HepG2 (cell line): ENCODE results near the gene ZNF584. TPM values are rescaled to one million over a fixed set of nuclear protein-coding genes. Genes with fewer than 3 reads are reported as not detected.

Experiments used
- BRF2 ChIP-seq: sonication (generic); formaldehyde crosslinking; IDR thresholded peaks from 2 replicates; pipeline ENCODE4 v1.8.1; 2022; ENCODE audit warnings: mild to moderate bottlenecking, missing genetic modification reagents
- ELF1 ChIP-seq: sonication (generic); formaldehyde crosslinking; IDR thresholded peaks from 2 replicates; pipeline ENCODE4 v1.4.0; 2020; ENCODE audit warnings: missing genetic modification reagents
- FOXM1 ChIP-seq: sonication (generic); formaldehyde crosslinking; IDR thresholded peaks from 2 replicates; pipeline ENCODE4 v1.5.0; 2020; ENCODE audit warnings: missing genetic modification reagents
- FUBP1 ChIP-seq: sonication (generic); formaldehyde crosslinking; IDR thresholded peaks from 2 replicates; pipeline ENCODE4 v1.5.1; 2020; ENCODE audit warnings: missing genetic modification reagents, mild to moderate bottlenecking, borderline replicate concordance
- GFI1 ChIP-seq: sonication (generic); formaldehyde crosslinking; IDR thresholded peaks from 2 replicates; pipeline ENCODE4 v1.5.0; 2020; ENCODE audit warnings: missing genetic modification reagents, mild to moderate bottlenecking, borderline replicate concordance
- GTF2F1 ChIP-seq: fragments of 150-350 bp; IDR thresholded peaks from 2 replicates; pipeline ENCODE4 v1.6.1; 2014; ENCODE audit warnings: low read length
- HMG20A ChIP-seq: IDR thresholded peaks from 2 replicates; pipeline ENCODE4 v1.6.1; 2016; ENCODE audit warnings: borderline replicate concordance
- IKZF1 ChIP-seq: fragments of 450-650 bp; IDR thresholded peaks from 2 replicates; pipeline ENCODE4 v1.7.1; 2016
- JUND ChIP-seq: sonication (generic); formaldehyde crosslinking; IDR thresholded peaks from 2 replicates; pipeline ENCODE4 v1.8.0; 2022; ENCODE audit warnings: mild to moderate bottlenecking, missing genetic modification reagents
- MEIS2 ChIP-seq: sonication (generic); formaldehyde crosslinking; IDR thresholded peaks from 2 replicates; pipeline ENCODE4 v1.9.0; 2021; ENCODE audit warnings: mild to moderate bottlenecking, missing genetic modification reagents
- MIXL1 ChIP-seq: IDR thresholded peaks from 2 replicates; pipeline ENCODE4 v1.6.1; 2016
- PITX1 ChIP-seq: sonication (generic); formaldehyde crosslinking; IDR thresholded peaks from 2 replicates; pipeline ENCODE4 v1.5.1; 2020; ENCODE audit warnings: mild to moderate bottlenecking, missing genetic modification reagents
- SNAPC2 ChIP-seq: sonication (generic); formaldehyde crosslinking; IDR thresholded peaks from 2 replicates; pipeline ENCODE4 v1.8.1; 2022; ENCODE audit warnings: mild to moderate bottlenecking, missing genetic modification reagents
- STAG1 ChIP-seq: sonication (generic); formaldehyde crosslinking; IDR thresholded peaks from 2 replicates; pipeline ENCODE4 v1.4.0; 2020; ENCODE audit warnings: missing genetic modification reagents
- TRIM24 ChIP-seq: sonication (generic); formaldehyde crosslinking; IDR thresholded peaks from 2 replicates; pipeline ENCODE4 v1.8.0; 2022; ENCODE audit warnings: mild to moderate bottlenecking, missing genetic modification reagents
- ZNF136 ChIP-seq: sonication (generic); formaldehyde crosslinking; IDR thresholded peaks from 2 replicates; pipeline ENCODE4 v1.8.1; 2022; ENCODE audit warnings: low read depth, mild to moderate bottlenecking, moderate library complexity, missing genetic modification reagents
- ZNF549 ChIP-seq: sonication (generic); formaldehyde crosslinking; IDR thresholded peaks from 2 replicates; pipeline ENCODE4 v1.5.0; 2020; ENCODE audit warnings: missing genetic modification reagents
- ZNF672 ChIP-seq: sonication (generic); formaldehyde crosslinking; IDR thresholded peaks from 2 replicates; pipeline ENCODE4 v1.8.1; 2022; ENCODE audit warnings: missing genetic modification reagents
- ZNF678 ChIP-seq: sonication (generic); formaldehyde crosslinking; IDR thresholded peaks from 2 replicates; pipeline ENCODE4 v1.4.0; 2020; ENCODE audit warnings: mild to moderate bottlenecking, missing genetic modification reagents
- ZNF816 ChIP-seq: sonication (generic); formaldehyde crosslinking; IDR thresholded peaks from 2 replicates; pipeline ENCODE4 v1.8.0; 2022; ENCODE audit warnings: missing genetic modification reagents, mild to moderate bottlenecking, borderline replicate concordance
- polyA plus RNA-seq, 8 experiments: library from polyadenylated mRNA; depleted of rRNA in 3 of 8; stranded (reverse) in 7 of 8; unstranded in 1 of 8; fragments of >200 nt; fragmentation: Illumina TruSeq in 4 of 8; extraction: Trizol in 4 of 8; gene quantifications; 2 replicates each; pipeline versions ENCODE4 v1.2.1 to v1.2.3, GENCODE V29; 2011 to 2016; ENCODE audit warnings: low read depth in 4 of 8, missing spikeins in 1 of 8, mixed read lengths in 1 of 8; ENCODE audit not compliant: insufficient read depth in 1 of 8
- total RNA-seq, 5 experiments: library from RNA; depleted of rRNA; stranded (reverse); fragments of >200 nt; fragmentation: Illumina TruSeq; extraction: Trizol; gene quantifications; 2 replicates each; pipeline ENCODE4 v1.2.3, GENCODE V29; 2016; ENCODE audit warnings: low read depth in 1 of 5
- TF ChIP-seq, protein P1 (sequence below): IDR thresholded peaks from 2 replicates; pipeline ENCODE4 v1.6.1; 2016; ENCODE audit warnings: missing compliant biosample characterization, missing genetic modification reagents, borderline replicate concordance
- TF ChIP-seq, protein P2 (sequence below): conservative IDR thresholded peaks from 2 replicates; pipeline ENCODE4 v1.6.1; 2018; ENCODE audit warnings: missing genetic modification reagents
- TF ChIP-seq, protein P3 (sequence below): sonication (generic); formaldehyde crosslinking; IDR thresholded peaks from 2 replicates; pipeline ENCODE4 v1.4.0; 2020; ENCODE audit warnings: missing genetic modification reagents

ZNF584 gene
- total and polyA plus RNA-seq, 2 of the 13 experiments (the other 11 are each of a cell fraction or from before 2014, with no cell fraction given): 2.4 to 7.0 TPM

DNA sequence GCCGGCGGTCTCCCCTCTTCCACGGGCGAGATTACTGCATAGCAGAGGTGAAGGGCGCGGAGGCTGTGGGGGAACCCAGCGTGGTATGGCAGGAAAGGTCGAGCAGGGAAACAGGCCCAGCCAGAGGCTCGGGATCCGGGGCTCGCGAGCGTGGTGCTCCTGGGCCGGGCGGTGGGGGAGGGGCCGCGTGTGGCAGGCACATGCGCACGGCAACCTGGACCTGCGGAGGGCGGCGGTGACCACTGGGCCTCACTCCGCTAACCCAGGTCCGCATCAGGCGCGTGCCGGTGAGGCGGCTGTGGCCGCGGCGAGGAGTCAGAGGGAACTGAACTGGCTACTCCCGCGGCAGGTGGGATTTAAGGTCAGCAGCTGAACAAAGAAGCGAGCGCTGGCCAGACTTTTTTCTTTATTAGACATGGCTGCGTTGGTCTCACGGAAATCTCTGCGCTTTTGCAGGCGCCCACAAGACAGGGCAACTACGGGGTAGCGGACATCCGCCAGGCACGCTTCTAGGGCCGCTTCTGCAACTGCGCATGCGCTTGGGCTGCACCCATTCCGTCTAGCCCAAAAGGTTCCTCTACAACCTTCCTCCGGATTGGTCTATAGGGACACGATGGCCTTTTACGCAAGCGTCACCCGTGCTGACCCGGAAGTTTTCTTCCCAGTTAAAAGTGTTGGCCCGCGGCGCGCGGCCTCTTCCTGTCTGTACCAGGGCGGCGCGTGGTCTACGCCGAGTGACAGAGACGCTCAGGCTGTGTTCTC is 21.7 kb upstream of the ZNF584 start, which contains the start of gene RPS5 (continued):
- TF ChIP-seq SNAPC2 (CRISPR knock-in tag) (no peak), PITX1 (CRISPR knock-in tag) (0 out of 2 replicates have a peak, but pooled peaks have one; percentile 47), ZNF672 (CRISPR knock-in tag) (no peak), ZNF136 (CRISPR knock-in tag) (no peak), ZNF549 (CRISPR knock-in tag) (no peak), STAG1 (CRISPR knock-in tag) (no peak), JUND (CRISPR knock-in tag) (0 out of 2 replicates have a peak, but pooled peaks have one; percentile 33), ZNF678 (CRISPR knock-in tag) (peak; percentile 42; the same call in 1 of the 2 replicates), GFI1 (CRISPR knock-in tag) (peak; percentile 28; the same call in 1 of the 2 replicates), ZNF816 (CRISPR knock-in tag) (no peak; the same call in 1 of the 2 replicates), IKZF1 (no peak), MEIS2 (CRISPR knock-in tag) (peak; percentile 12; the same call in 1 of the 2 replicates), FUBP1 (CRISPR knock-in tag) (no peak), ELF1 (CRISPR knock-in tag) (peak; percentile 94), MIXL1 (no peak), HMG20A (CRISPR knock-in tag) (no peak), FOXM1 (CRISPR knock-in tag) (no peak), TRIM24 (no peak), BRF2 (CRISPR knock-in tag) (0 out of 2 replicates have a peak, but pooled peaks have one; percentile 36), GTF2F1 (peak; percentile 84; the same call in 1 of the 2 replicates)
- TF ChIP-seq, protein P1, sequence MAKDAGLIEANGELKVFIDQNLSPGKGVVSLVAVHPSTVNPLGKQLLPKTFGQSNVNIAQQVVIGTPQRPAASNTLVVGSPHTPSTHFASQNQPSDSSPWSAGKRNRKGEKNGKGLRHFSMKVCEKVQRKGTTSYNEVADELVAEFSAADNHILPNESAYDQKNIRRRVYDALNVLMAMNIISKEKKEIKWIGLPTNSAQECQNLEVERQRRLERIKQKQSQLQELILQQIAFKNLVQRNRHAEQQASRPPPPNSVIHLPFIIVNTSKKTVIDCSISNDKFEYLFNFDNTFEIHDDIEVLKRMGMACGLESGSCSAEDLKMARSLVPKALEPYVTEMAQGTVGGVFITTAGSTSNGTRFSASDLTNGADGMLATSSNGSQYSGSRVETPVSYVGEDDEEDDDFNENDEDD (CRISPR knock-in tag): peak; percentile 28; the same call in 1 of the 2 replicates
- TF ChIP-seq, protein P2, sequence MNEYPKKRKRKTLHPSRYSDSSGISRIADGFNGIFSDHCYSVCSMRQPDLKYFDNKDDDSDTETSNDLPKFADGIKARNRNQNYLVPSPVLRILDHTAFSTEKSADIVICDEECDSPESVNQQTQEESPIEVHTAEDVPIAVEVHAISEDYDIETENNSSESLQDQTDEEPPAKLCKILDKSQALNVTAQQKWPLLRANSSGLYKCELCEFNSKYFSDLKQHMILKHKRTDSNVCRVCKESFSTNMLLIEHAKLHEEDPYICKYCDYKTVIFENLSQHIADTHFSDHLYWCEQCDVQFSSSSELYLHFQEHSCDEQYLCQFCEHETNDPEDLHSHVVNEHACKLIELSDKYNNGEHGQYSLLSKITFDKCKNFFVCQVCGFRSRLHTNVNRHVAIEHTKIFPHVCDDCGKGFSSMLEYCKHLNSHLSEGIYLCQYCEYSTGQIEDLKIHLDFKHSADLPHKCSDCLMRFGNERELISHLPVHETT (CRISPR knock-in tag): peak; percentile 79; the same call in 1 of the 2 replicates
- TF ChIP-seq, protein P3, sequence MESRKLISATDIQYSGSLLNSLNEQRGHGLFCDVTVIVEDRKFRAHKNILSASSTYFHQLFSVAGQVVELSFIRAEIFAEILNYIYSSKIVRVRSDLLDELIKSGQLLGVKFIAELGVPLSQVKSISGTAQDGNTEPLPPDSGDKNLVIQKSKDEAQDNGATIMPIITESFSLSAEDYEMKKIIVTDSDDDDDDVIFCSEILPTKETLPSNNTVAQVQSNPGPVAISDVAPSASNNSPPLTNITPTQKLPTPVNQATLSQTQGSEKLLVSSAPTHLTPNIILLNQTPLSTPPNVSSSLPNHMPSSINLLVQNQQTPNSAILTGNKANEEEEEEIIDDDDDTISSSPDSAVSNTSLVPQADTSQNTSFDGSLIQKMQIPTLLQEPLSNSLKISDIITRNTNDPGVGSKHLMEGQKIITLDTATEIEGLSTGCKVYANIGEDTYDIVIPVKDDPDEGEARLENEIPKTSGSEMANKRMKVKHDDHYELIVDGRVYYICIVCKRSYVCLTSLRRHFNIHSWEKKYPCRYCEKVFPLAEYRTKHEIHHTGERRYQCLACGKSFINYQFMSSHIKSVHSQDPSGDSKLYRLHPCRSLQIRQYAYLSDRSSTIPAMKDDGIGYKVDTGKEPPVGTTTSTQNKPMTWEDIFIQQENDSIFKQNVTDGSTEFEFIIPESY: no peak
